GM06990 (cell line): ENCODE results near the gene MYLIP.

ENCODE experiments used
- DNase-seq: peaks from one replicate; pipeline ENCODE4 v3.0.0-alpha.2; 2011; ENCODE audit not compliant: insufficient read length; ENCODE audit errors: extremely low read depth
- H3K27me3 ChIP-seq: replicated peaks from 2 replicates; pipeline ENCODE4 v1.6.0; 2011; ENCODE audit warnings: low read length; ENCODE audit not compliant: control insufficient read depth, insufficient read depth
- H3K36me3 ChIP-seq: 2 replicates; pipeline ENCODE4 v1.5.1; 2011; ENCODE audit warnings: low read length; ENCODE audit not compliant: control insufficient read depth, insufficient read depth
- H3K4me3 ChIP-seq: replicated peaks from 2 replicates; pipeline ENCODE4 v1.5.1; 2011; ENCODE audit warnings: low read depth, mild to moderate bottlenecking, control low read depth, low read length
- CTCF ChIP-seq: IDR thresholded peaks from 2 replicates; pipeline ENCODE4 v1.5.1; 2011; ENCODE audit warnings: low read length, control low read depth, mild to moderate bottlenecking, inconsistent platforms; ENCODE audit not compliant: insufficient read depth, poor library complexity, severe bottlenecking

Gene MYLIP

GRCh38 chr6:16181439-16182297 lies 52.8 kb downstream of the MYLIP start:
- TF ChIP-seq CTCF, result no peak
- Histone ChIP-seq H3K27me3 (no peaks in the 10 kb centered on the region), H3K4me3 (no peak overlapping the region), H3K36me3 (no peaks in the 10 kb centered on the region)
- DNase-seq, result no peak

- Histone ChIP-seq H3K36me3 (no peaks in the 10 kb centered on the region), H3K27me3 (no peaks in the 10 kb centered on the region), H3K4me3 (no peak overlapping the region)
- peak; percentile 53 for TF ChIP-seq CTCF
- DNase-seq, result no peak
These were observed 54.3 kb downstream of the MYLIP start for GRCh38 chr6:16183187-16183664.

- Histone ChIP-seq H3K4me3 (no peak overlapping the region), H3K36me3 (no peaks in the 10 kb centered on the region), H3K27me3 (no peaks in the 10 kb centered on the region)
- no peak for DNase-seq
- TF ChIP-seq CTCF, result peak; percentile 54
These were observed 55.2 kb downstream of the MYLIP start for GRCh38 chr6:16184129-16184528.

GRCh38 chr6:16184551-16184950 lies 55.7 kb downstream of the MYLIP start:
- H3K4me3 ChIP-seq, result no peak overlapping the region
- TF ChIP-seq CTCF, result no peak
- H3K27me3 ChIP-seq, result no peaks in the 10 kb centered on the region
- no peak for DNase-seq
- no peaks in the 10 kb centered on the region for H3K36me3 ChIP-seq

GRCh38 chr6:16187176-16187575 lies 58.3 kb downstream of the MYLIP start:
- no peak for DNase-seq
- no peaks in the 10 kb centered on the region for H3K36me3 ChIP-seq
- H3K27me3 ChIP-seq, result no peaks in the 10 kb centered on the region
- no peak for TF ChIP-seq CTCF
- no peak overlapping the region for H3K4me3 ChIP-seq

GRCh38 chr6:16190214-16190613 lies 61.3 kb downstream of the MYLIP start:
- H3K27me3 ChIP-seq, result no peaks in the 10 kb centered on the region
- no peak for DNase-seq
- TF ChIP-seq CTCF, result no peak
- H3K36me3 ChIP-seq, result no peaks in the 10 kb centered on the region
- no peak overlapping the region for H3K4me3 ChIP-seq
